M059J (cell line): ENCODE results near the gene TMEM200C. TPM values are rescaled to one million over a fixed set of nuclear protein-coding genes. Genes with fewer than 3 reads are reported as not detected.

Experiments used
- DNase-seq: peaks from one replicate; pipeline ENCODE4 v3.0.0-alpha.2; 2012; ENCODE audit warnings: low read depth
- total RNA-seq: library from RNA; depleted of rRNA; stranded (reverse); fragments of >200 nt; shearing (Covaris generic); gene quantifications from 2 replicates; pipeline ENCODE4 v1.2.3, GENCODE V29; 2014; rRNA removed

The TMEM200C gene
- 0.17 and 0.54 TPM in 2 replicates for total RNA-seq

- DNase-seq, result peak; percentile 7
Observed at GRCh38 chr18:5895299-5895875, at the start of gene TMEM200C. Gene TMEM200C (minus strand): TSS chr18:5895522. CDS start chr18:5892063, 3,459 bp downstream.

GRCh38 chr18:5944448-5944847, 49.1 kb upstream of the TMEM200C start:
- no peak for DNase-seq

- DNase-seq, result peak; percentile 2
Observed at GRCh38 chr18:5943514-5943913, 48.2 kb upstream of the TMEM200C start.

GRCh38 chr18:5942591-5942990, 47.3 kb upstream of the TMEM200C start:
- no peak for DNase-seq

GRCh38 chr18:5941890-5942289, 46.6 kb upstream of the TMEM200C start:
- DNase-seq, result no peak

- DNase-seq, result no peak
Observed at GRCh38 chr18:5939801-5940667, 44.7 kb upstream of the TMEM200C start.

GRCh38 chr18:5937795-5938194, 42.5 kb upstream of the TMEM200C start:
- no peak for DNase-seq

- DNase-seq, result no peak
Observed at GRCh38 chr18:5937121-5937520, 41.8 kb upstream of the TMEM200C start.

GRCh38 chr18:5930789-5931188, 35.5 kb upstream of the TMEM200C start:
- no peak for DNase-seq

GRCh38 chr18:5918205-5918858, 23.0 kb upstream of the TMEM200C start:
- no peak for DNase-seq

GRCh38 chr18:5914951-5915350, 19.6 kb upstream of the TMEM200C start:
- no peak for DNase-seq

- DNase-seq, result no peak
Observed at GRCh38 chr18:5914016-5914415, 18.7 kb upstream of the TMEM200C start.

- no peak for DNase-seq
Observed at GRCh38 chr18:5912566-5912965, 17.2 kb upstream of the TMEM200C start.

- DNase-seq, result no peak
Observed at GRCh38 chr18:5909125-5909524, 13.8 kb upstream of the TMEM200C start.

GRCh38 chr18:5903386-5903785, 8.1 kb upstream of the TMEM200C start:
- no peak for DNase-seq

- peak; percentile 18 for DNase-seq
Observed at GRCh38 chr18:5900262-5900661, 4.9 kb upstream of the TMEM200C start.

- DNase-seq, result no peak
Observed at GRCh38 chr18:5899835-5900234, 4.5 kb upstream of the TMEM200C start.

- DNase-seq, result peak; percentile 19
Observed at GRCh38 chr18:5895876-5896740, 786 bp upstream of the TMEM200C start.

- DNase-seq, result peak; percentile 0
Observed at GRCh38 chr18:5894611-5895298, 567 bp downstream of the TMEM200C start.

- no peak for DNase-seq
Observed at GRCh38 chr18:5893956-5894610, 1.2 kb downstream of the TMEM200C start.
